HCEC 1CT (cell line): ENCODE measurements around the gene ERVK3-1.
A peak's percentile ranks its signal among the peaks of the same experiment; 100 is the strongest.
"Not testable (repeated sequence)": the region's sequence is repeated elsewhere in the genome, so short reads cannot be mapped to it uniquely, and the experiment has no call there.

Experiments
- DNase-seq: peaks from one replicate; pipeline ENCODE4 v3.0.0-alpha.2; 2017

The ERVK3-1 gene

GRCh38 chr19:58305065-58305931 lies at the start of gene ERVK3-1:
Gene ERVK3-1 (plus strand): TSS chr19:58305377. CDS start chr19:58312169, 6,792 bp downstream.
- peak; percentile 98 for DNase-seq

- not testable (repeated sequence) for DNase-seq
Measured at GRCh38 chr19:58258259-58258658, 46.9 kb upstream of the ERVK3-1 start.

GRCh38 chr19:58261600-58261967 lies 43.6 kb upstream of the ERVK3-1 start:
- no peak for DNase-seq

GRCh38 chr19:58261968-58262921 lies 42.9 kb upstream of the ERVK3-1 start:
- DNase-seq, result no peak

GRCh38 chr19:58262922-58263296 lies 42.3 kb upstream of the ERVK3-1 start:
- no peak for DNase-seq

GRCh38 chr19:58265100-58265499 lies 40.1 kb upstream of the ERVK3-1 start:
- DNase-seq, result no peak

GRCh38 chr19:58268344-58268743 lies 36.8 kb upstream of the ERVK3-1 start:
- no peak for DNase-seq

GRCh38 chr19:58274771-58275201 lies 30.4 kb upstream of the ERVK3-1 start:
- DNase-seq, result no peak

- DNase-seq, result no peak
Measured at GRCh38 chr19:58275564-58275963, 29.6 kb upstream of the ERVK3-1 start.

- DNase-seq, result no peak
Measured at GRCh38 chr19:58277197-58277596, 28.0 kb upstream of the ERVK3-1 start.

GRCh38 chr19:58277748-58278540 lies 27.2 kb upstream of the ERVK3-1 start:
- DNase-seq, result no peak

- DNase-seq, result peak; percentile 97
Measured at GRCh38 chr19:58278541-58279041, 26.6 kb upstream of the ERVK3-1 start, which contains the start of gene ZNF8. Gene ZNF8 (plus strand): TSS chr19:58278955. CDS start chr19:58279082, 127 bp downstream.

GRCh38 chr19:58279042-58279924 lies 25.9 kb upstream of the ERVK3-1 start:
- peak; percentile 35 for DNase-seq

- DNase-seq, result no peak
Measured at GRCh38 chr19:58279925-58280316, 25.3 kb upstream of the ERVK3-1 start.

GRCh38 chr19:58284199-58284598 lies 21.0 kb upstream of the ERVK3-1 start:
- no peak for DNase-seq

GRCh38 chr19:58291943-58292342 lies 13.2 kb upstream of the ERVK3-1 start:
- no peak for DNase-seq

- DNase-seq, result no peak
Measured at GRCh38 chr19:58294743-58295374, 10.3 kb upstream of the ERVK3-1 start.

- no peak for DNase-seq
Measured at GRCh38 chr19:58296104-58296503, 9.1 kb upstream of the ERVK3-1 start.

GRCh38 chr19:58300620-58301019 lies 4.6 kb upstream of the ERVK3-1 start:
- no peak for DNase-seq

- no peak for DNase-seq
Measured at GRCh38 chr19:58304255-58304654, 922 bp upstream of the ERVK3-1 start.

- no peak for DNase-seq
Measured at GRCh38 chr19:58304748-58305064, 471 bp upstream of the ERVK3-1 start.
